HEK293 (cell line): ENCODE results near the gene DNAL4.

Experiments
- CTCF ChIA-PET: fragments of 350-600 bp; formaldehyde crosslinking; extraction: SDS; loops from one replicate; lab custom pipeline; 2021; ENCODE audit warnings: antibody characterized with exemption; lab: Yijun Ruan, JAX
- POLR2A ChIA-PET: fragments of 300-600 bp; formaldehyde crosslinking; extraction: SDS; loops from one replicate; lab custom pipeline; 2020; ENCODE audit warnings: antibody characterized with exemption, inconsistent platforms; lab: Yijun Ruan, JAX
- H3K27ac ChIP-seq: fragments of 200-500 bp; sonication (Bioruptor generic); 2 replicates; pipeline ENCODE4 v1.5.1; 2014; ENCODE audit warnings: low read depth, low read length, control low read depth, inconsistent platforms; ENCODE audit errors: extremely low read depth
- H3K36me3 ChIP-seq, 2 experiments: fragments of 200-500 bp in 1 of 2; sonication (Bioruptor generic) in 1 of 2; 1 replicate in 1 of 2; 2 replicates in 1 of 2; pipeline ENCODE4 v1.5.1; 2014 to 2017; ENCODE audit warnings: inconsistent platforms in 2 of 2, low read length in 2 of 2; ENCODE audit not compliant: control insufficient read depth in 2 of 2, insufficient read depth in 1 of 2
- H3K4me1 ChIP-seq: fragments of 200-500 bp; sonication (Bioruptor generic); 2 replicates; pipeline ENCODE4 v1.5.1; 2014; ENCODE audit warnings: mild to moderate bottlenecking, low read length, inconsistent platforms; ENCODE audit not compliant: control insufficient read depth, insufficient read depth
- H3K4me3 ChIP-seq: 2 replicates; pipeline ENCODE4 v1.5.1; 2011; ENCODE audit warnings: low read depth, mild to moderate bottlenecking, control low read depth, low read length, moderate library complexity
- H3K9me3 ChIP-seq: fragments of 200-500 bp; sonication (Bioruptor generic); 2 replicates; pipeline ENCODE4 v1.5.1; 2014; ENCODE audit warnings: low read depth, low read length, inconsistent platforms; ENCODE audit not compliant: control insufficient read depth, insufficient read depth
- EGR2 ChIP-seq: fragments of 450-650 bp; formaldehyde crosslinking; IDR thresholded peaks from 2 replicates; pipeline ENCODE4 v1.5.1; 2016; ENCODE audit warnings: low read depth, missing biosample characterization, missing genetic modification characterization
- GLI2 ChIP-seq: fragments of 450-650 bp; formaldehyde crosslinking; IDR thresholded peaks from 2 replicates; pipeline ENCODE4; 2017; ENCODE audit warnings: missing biosample characterization, missing genetic modification characterization, low read depth, borderline replicate concordance
- INSM2 ChIP-seq: fragments of 450-650 bp; formaldehyde crosslinking; IDR thresholded peaks from 2 replicates; pipeline ENCODE4 v1.5.1; 2016; ENCODE audit warnings: missing biosample characterization, missing genetic modification characterization
- OSR2 ChIP-seq: fragments of 450-650 bp; formaldehyde crosslinking; IDR thresholded peaks from 2 replicates; pipeline ENCODE4 v1.5.1; 2016; ENCODE audit warnings: missing biosample characterization, missing genetic modification characterization
- RBAK ChIP-seq: fragments of 450-650 bp; formaldehyde crosslinking; IDR thresholded peaks from 2 replicates; pipeline ENCODE4 v1.5.1; 2016; ENCODE audit warnings: missing biosample characterization, missing genetic modification characterization
- TRIM28 ChIP-seq: IDR thresholded peaks from 2 replicates; pipeline ENCODE4 v1.6.1; 2011; ENCODE audit warnings: low read length, control low read depth, borderline replicate concordance
- ZBTB1 ChIP-seq: fragments of 450-650 bp; formaldehyde crosslinking; IDR thresholded peaks from 2 replicates; pipeline ENCODE4 v1.5.1; 2016; ENCODE audit warnings: missing biosample characterization, missing genetic modification characterization
- ZBTB21 ChIP-seq: fragments of 450-650 bp; formaldehyde crosslinking; IDR thresholded peaks from 2 replicates; pipeline ENCODE4 v1.5.1; 2017; ENCODE audit warnings: missing biosample characterization, missing genetic modification characterization
- ZBTB8A ChIP-seq: fragments of 450-650 bp; formaldehyde crosslinking; IDR thresholded peaks from 2 replicates; pipeline ENCODE4 v1.5.1; 2016; ENCODE audit warnings: missing biosample characterization, missing genetic modification characterization
- ZFP3 ChIP-seq: fragments of 450-650 bp; formaldehyde crosslinking; IDR thresholded peaks from 2 replicates; pipeline ENCODE4 v1.5.1; 2016; ENCODE audit warnings: low read depth, missing biosample characterization, missing genetic modification characterization
- ZFP37 ChIP-seq: fragments of 450-650 bp; formaldehyde crosslinking; IDR thresholded peaks from 2 replicates; pipeline ENCODE4 v1.5.1; 2016; ENCODE audit warnings: missing biosample characterization, missing genetic modification characterization
- ZIC2 ChIP-seq: fragments of 450-650 bp; formaldehyde crosslinking; IDR thresholded peaks from 2 replicates; pipeline ENCODE4 v1.5.1; 2016; ENCODE audit warnings: missing biosample characterization, missing genetic modification characterization
- ZNF169 ChIP-seq: fragments of 450-650 bp; formaldehyde crosslinking; IDR thresholded peaks from 2 replicates; pipeline ENCODE4 v1.5.1; 2016; ENCODE audit warnings: missing biosample characterization, missing genetic modification characterization
- ZNF266 ChIP-seq: fragments of 450-650 bp; formaldehyde crosslinking; IDR thresholded peaks from 2 replicates; pipeline ENCODE4 v1.5.1; 2016; ENCODE audit warnings: missing biosample characterization, missing genetic modification characterization, low read depth
- ZNF449 ChIP-seq: fragments of 450-650 bp; formaldehyde crosslinking; IDR thresholded peaks from 2 replicates; pipeline ENCODE4 v1.5.1; 2017; ENCODE audit warnings: missing biosample characterization, mild to moderate bottlenecking, missing genetic modification characterization, moderate library complexity
- ZNF529 ChIP-seq: fragments of 450-650 bp; formaldehyde crosslinking; IDR thresholded peaks from 2 replicates; pipeline ENCODE4 v1.5.1; 2017; ENCODE audit warnings: missing genetic modification characterization, missing biosample characterization; ENCODE audit not compliant: insufficient replicate concordance
- ZNF555 ChIP-seq: fragments of 450-650 bp; formaldehyde crosslinking; conservative IDR thresholded peaks from 2 replicates; pipeline ENCODE4 v1.5.1; 2017; ENCODE audit warnings: missing biosample characterization, mild to moderate bottlenecking, missing genetic modification characterization, inconsistent platforms
- ZNF558 ChIP-seq: fragments of 450-650 bp; formaldehyde crosslinking; IDR thresholded peaks from 2 replicates; pipeline ENCODE4 v1.5.1; 2016; ENCODE audit warnings: missing biosample characterization, missing genetic modification characterization
- ZNF560 ChIP-seq: fragments of 450-650 bp; formaldehyde crosslinking; IDR thresholded peaks from 2 replicates; pipeline ENCODE4 v1.5.1; 2017; ENCODE audit warnings: missing biosample characterization, missing genetic modification characterization, borderline replicate concordance
- ZNF623 ChIP-seq: fragments of 450-650 bp; formaldehyde crosslinking; IDR thresholded peaks from 2 replicates; pipeline ENCODE4 v1.5.1; 2016; ENCODE audit warnings: missing biosample characterization, missing genetic modification characterization
- ZNF629 ChIP-seq: fragments of 450-650 bp; formaldehyde crosslinking; IDR thresholded peaks from 2 replicates; pipeline ENCODE4 v1.5.1; 2017; ENCODE audit warnings: missing biosample characterization, missing genetic modification characterization
- ZNF654 ChIP-seq: fragments of 450-650 bp; formaldehyde crosslinking; IDR thresholded peaks from 2 replicates; pipeline ENCODE4 v1.5.1; 2016; ENCODE audit warnings: low read depth, missing biosample characterization, missing genetic modification characterization
- ZNF664 ChIP-seq: fragments of 450-650 bp; formaldehyde crosslinking; IDR thresholded peaks from 2 replicates; pipeline ENCODE4 v1.5.1; 2016; ENCODE audit warnings: missing biosample characterization, missing genetic modification characterization
- ZNF837 ChIP-seq: fragments of 450-650 bp; formaldehyde crosslinking; IDR thresholded peaks from 2 replicates; pipeline ENCODE4 v1.5.1; 2016; ENCODE audit warnings: missing biosample characterization, missing genetic modification characterization
- ZXDB ChIP-seq: fragments of 450-650 bp; formaldehyde crosslinking; IDR thresholded peaks from 2 replicates; pipeline ENCODE4 v1.5.1; 2016; ENCODE audit warnings: missing biosample characterization, missing genetic modification characterization
- TF ChIP-seq, protein P1 (sequence below): fragments of 450-650 bp; formaldehyde crosslinking; conservative IDR thresholded peaks from 2 replicates; pipeline ENCODE4 v1.5.1; 2016; ENCODE audit warnings: low read depth, missing biosample characterization, missing genetic modification characterization
- TF ChIP-seq, protein P2 (sequence below): fragments of 450-650 bp; formaldehyde crosslinking; IDR thresholded peaks from 2 replicates; pipeline ENCODE4 v1.5.1; 2016; ENCODE audit warnings: missing biosample characterization, missing genetic modification characterization

DNAL4 gene

DNA sequence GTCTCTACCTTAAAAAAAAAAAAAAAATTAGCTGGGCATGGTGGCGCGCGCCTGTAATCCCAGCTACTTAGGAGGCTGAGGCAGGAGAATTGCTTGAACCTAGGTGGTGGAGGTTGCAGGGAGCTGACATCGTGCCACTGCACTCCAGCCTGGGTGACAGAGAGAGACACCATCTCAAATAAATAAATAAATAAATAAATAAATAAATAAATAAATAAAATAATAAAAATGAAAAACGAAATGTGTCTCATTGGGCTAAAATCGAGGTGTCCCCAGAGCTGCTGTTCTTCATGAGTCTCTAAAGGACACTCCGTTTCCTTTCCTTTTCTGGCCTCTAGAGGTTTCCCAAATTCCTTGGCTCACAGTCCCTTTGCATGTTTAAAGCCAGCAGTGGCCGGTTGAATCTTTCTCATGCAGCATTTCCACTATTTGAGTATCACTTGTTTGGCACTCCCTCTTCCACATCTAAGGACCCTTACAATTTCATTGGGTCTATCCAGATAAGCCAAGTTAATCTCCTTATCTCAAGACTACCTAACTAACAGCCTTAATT is 11.2 kb upstream of the DNAL4 start (continued):
- TF ChIP-seq, protein P1, sequence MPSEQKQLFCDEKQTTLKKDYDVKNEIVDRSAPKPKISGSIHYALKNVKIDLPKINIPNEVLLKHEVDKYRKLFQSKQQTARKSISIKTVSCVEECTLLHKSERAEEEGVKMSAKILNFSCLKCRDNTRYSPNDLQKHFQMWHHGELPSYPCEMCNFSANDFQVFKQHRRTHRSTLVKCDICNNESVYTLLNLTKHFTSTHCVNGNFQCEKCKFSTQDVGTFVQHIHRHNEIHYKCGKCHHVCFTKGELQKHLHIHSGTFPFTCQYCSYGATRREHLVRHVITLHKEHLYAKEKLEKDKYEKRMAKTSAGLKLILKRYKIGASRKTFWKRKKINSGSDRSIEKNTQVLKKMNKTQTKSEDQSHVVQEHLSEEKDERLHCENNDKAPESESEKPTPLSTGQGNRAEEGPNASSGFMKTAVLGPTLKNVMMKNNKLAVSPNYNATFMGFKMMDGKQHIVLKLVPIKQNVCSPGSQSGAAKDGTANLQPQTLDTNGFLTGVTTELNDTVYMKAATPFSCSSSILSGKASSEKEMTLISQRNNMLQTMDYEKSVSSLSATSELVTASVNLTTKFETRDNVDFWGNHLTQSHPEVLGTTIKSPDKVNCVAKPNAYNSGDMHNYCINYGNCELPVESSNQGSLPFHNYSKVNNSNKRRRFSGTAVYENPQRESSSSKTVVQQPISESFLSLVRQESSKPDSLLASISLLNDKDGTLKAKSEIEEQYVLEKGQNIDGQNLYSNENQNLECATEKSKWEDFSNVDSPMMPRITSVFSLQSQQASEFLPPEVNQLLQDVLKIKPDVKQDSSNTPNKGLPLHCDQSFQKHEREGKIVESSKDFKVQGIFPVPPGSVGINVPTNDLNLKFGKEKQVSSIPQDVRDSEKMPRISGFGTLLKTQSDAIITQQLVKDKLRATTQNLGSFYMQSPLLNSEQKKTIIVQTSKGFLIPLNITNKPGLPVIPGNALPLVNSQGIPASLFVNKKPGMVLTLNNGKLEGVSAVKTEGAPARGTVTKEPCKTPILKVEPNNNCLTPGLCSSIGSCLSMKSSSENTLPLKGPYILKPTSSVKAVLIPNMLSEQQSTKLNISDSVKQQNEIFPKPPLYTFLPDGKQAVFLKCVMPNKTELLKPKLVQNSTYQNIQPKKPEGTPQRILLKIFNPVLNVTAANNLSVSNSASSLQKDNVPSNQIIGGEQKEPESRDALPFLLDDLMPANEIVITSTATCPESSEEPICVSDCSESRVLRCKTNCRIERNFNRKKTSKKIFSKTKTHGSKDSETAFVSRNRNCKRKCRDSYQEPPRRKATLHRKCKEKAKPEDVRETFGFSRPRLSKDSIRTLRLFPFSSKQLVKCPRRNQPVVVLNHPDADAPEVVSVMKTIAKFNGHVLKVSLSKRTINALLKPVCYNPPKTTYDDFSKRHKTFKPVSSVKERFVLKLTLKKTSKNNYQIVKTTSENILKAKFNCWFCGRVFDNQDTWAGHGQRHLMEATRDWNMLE (tag by site-specific recombination): peak; percentile 90
- TF ChIP-seq ZNF560 (tag by site-specific recombination) (peak; percentile 84; the same call in 1 of the 2 replicates), ZNF629 (tag by site-specific recombination) (peak; percentile 52; the same call in 1 of the 2 replicates), ZXDB (0 out of 2 replicates have a peak, but pooled peaks have one; percentile 42), ZNF654 (peak; percentile 16), ZBTB8A (peak; percentile 76), ZNF623 (tag by site-specific recombination) (peak; percentile 76), ZNF664 (peak; percentile 73), ZFP37 (peak; percentile 58; the same call in 1 of the 2 replicates), ZNF266 (tag by site-specific recombination) (peak; percentile 72), ZNF555 (peak; percentile 72), ZNF529 (tag by site-specific recombination) (peak; percentile 48), RBAK (tag by site-specific recombination) (0 out of 2 replicates have a peak, but pooled peaks have one; percentile 27), GLI2 (tag by site-specific recombination) (peak; percentile 43; the same call in 1 of the 2 replicates), ZNF558 (tag by site-specific recombination) (peak; percentile 71; the same call in 1 of the 2 replicates), ZBTB1 (tag by site-specific recombination) (0 out of 2 replicates have a peak, but pooled peaks have one; percentile 53)

GRCh38 chr22:38802671-38803121 is 8.8 kb upstream of the DNAL4 start:
- Histone ChIP-seq H3K36me3 (no peaks in the 10 kb centered on the region), H3K27ac (no peak overlapping the region), H3K4me1 (no peaks in the 10 kb centered on the region), H3K4me3 (no peak overlapping the region), H3K9me3 (no peaks in the 10 kb centered on the region)
- POLR2A ChIA-PET: interaction anchor here (0.6 to 0.7 kb wide), 2 partner anchors 14 to 109 kb away, joined by 3 to 4 read pairs; no protein-coding TSS in a partner anchor
- CTCF ChIA-PET: interaction anchor here (0.8 to 1.9 kb wide), 3 partner anchors 18 to 37 kb away, joined by 3 to 8 read pairs (median 3); no protein-coding TSS in a partner anchor
- TF ChIP-seq INSM2 (tag by site-specific recombination): 0 out of 2 replicates have a peak, but pooled peaks have one; percentile 41
- no peak for TF ChIP-seq ZFP3 (tag by site-specific recombination)
- no peak for TF ChIP-seq EGR2 (tag by site-specific recombination)
- peak; percentile 46; the same call in 1 of the 2 replicates for TF ChIP-seq ZBTB21 (tag by site-specific recombination)
- TF ChIP-seq ZIC2: peak; percentile 76
- no peak for TF ChIP-seq ZNF449
- no peak for TF ChIP-seq ZNF169 (tag by site-specific recombination)
- TF ChIP-seq, protein P2, sequence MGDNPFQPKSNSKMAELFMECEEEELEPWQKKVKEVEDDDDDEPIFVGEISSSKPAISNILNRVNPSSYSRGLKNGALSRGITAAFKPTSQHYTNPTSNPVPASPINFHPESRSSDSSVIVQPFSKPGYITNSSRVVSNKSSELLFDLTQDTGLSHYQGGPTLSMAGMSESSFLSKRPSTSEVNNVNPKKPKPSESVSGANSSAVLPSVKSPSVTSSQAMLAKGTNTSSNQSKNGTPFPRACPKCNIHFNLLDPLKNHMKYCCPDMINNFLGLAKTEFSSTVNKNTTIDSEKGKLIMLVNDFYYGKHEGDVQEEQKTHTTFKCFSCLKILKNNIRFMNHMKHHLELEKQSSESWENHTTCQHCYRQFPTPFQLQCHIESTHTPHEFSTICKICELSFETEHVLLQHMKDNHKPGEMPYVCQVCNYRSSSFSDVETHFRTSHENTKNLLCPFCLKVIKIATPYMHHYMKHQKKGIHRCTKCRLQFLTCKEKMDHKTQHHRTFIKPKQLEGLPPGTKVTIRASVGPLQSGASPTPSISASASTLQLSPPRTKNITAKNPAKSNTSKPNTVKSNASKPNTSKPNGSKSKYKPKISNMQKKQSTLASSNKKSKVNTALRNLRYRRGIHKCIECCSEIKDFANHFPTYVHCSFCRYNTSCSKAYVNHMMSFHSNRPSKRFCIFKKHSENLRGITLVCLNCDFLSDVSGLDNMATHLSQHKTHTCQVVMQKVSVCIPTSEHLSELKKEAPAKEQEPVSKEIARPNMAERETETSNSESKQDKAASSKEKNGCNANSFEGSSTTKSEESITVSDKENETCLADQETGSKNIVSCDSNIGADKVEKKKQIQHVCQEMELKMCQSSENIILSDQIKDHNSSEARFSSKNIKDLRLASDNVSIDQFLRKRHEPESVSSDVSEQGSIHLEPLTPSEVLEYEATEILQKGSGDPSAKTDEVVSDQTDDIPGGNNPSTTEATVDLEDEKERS (tag by site-specific recombination): no peak
- TF ChIP-seq TRIM28: no peak
- TF ChIP-seq OSR2: no peak
- no peak for TF ChIP-seq ZNF837 (tag by site-specific recombination)
